ENCODE measurements around the gene PAPSS1. TPM values are rescaled to one million over a fixed set of nuclear protein-coding genes. Genes with fewer than 3 reads are reported as not detected.

PAPSS1 gene
- total RNA-seq, 2 donors from 2014 or later = 31.6 to 33.2 TPM

DNA sequence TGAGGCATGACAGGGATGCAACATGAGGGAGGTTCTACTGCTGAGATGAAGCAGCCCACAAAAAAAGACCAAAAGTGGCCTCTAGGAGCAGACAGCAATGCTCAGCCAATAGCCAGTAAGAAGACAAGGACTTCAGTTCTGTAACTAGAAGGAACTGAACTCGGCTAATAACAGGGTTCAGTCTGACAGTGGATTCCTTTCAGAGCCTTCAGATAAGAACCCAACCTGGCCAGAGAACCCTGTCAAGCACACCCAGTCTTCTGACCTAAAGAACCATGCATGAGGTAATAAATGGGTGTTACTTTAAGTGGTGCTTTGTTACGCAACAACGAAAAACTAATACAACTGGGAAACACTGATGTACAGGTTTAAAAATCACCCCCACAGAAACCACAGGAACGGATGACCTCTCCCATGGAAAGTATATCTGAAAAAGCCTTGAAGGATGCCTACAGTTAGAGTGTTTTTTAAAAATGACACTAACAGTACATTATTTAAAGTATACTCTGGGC is 94.6 kb downstream of the PAPSS1 start:
- no peak overlapping the region for H3K4me3 Mint-ChIP-seq
- peaks cover 7 to 15% of the 10 kb centered on the region in 2 donors for H3K36me3 Mint-ChIP-seq (ENCODE audit: insufficient read depth in 2 of 2)
- no peak for DNase-seq
- no peaks in the 10 kb centered on the region for H3K4me1 Mint-ChIP-seq (ENCODE audit: low read depth)
- H3K27ac Mint-ChIP-seq = no peak overlapping the region
- ATAC-seq (replicated peaks in 1 of 2) = no peak
- peaks cover 4 to 8% of the 10 kb centered on the region in 2 donors for H3K9me3 Mint-ChIP-seq
- H3K27me3 Mint-ChIP-seq (ENCODE audit: low read depth) = no peaks in the 10 kb centered on the region

DNA sequence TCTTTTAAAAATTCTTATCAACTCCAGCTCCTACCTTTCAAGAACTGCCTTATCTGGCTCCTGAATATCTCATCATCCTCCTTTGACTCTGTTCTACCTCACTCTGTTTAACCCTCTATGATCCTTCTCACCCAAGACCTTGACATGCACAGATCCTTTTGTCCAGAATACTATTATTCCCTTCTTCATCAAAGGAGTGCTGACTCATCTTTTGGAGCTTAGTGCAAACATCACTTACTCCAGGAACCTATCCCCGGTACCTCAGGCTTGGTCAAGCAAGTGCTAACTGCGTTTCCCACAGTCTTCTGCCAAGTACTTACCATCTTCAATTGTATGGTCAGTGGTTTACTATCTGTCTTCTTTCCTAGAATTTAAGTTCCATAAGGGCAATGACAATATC is 96.0 kb downstream of the PAPSS1 start:
- Mint-ChIP-seq H3K9me3 (peaks cover 4 to 8% of the 10 kb centered on the region in 2 donors), H3K27me3 (ENCODE audit: low read depth) (no peaks in the 10 kb centered on the region), H3K27ac (no peak overlapping the region), H3K4me3 (no peak overlapping the region), H3K36me3 (ENCODE audit: insufficient read depth in 2 of 2) (peaks cover 7 to 13% of the 10 kb centered on the region in 2 donors), H3K4me1 (ENCODE audit: low read depth) (no peaks in the 10 kb centered on the region)
- ATAC-seq (replicated peaks in 1 of 2) = no peak
- no peak for DNase-seq

DNA sequence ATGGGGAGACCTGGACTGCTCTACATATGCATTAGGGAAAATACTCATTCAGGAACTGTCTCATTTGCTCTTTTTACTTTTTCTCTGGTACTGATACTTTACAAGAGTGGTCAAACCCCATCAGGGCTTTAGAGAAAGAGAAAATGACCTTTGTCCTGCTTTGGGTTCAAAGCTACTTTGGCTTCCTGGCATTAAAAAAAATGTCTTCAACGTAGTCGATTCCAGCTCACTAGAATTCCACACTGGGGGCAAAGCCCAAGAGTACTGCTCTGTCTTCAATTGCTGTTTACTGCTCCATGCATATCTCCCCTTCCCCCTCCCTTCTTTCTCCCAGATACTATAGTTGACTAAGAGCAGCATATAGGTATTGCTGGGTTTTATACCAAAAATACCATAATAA is 98.0 kb downstream of the PAPSS1 start:
- Mint-ChIP-seq H3K36me3 (ENCODE audit: insufficient read depth in 2 of 2) (peaks cover 7 to 13% of the 10 kb centered on the region in 2 donors), H3K27ac (no peak overlapping the region), H3K4me1 (ENCODE audit: low read depth) (peaks cover 2% of the 10 kb centered on the region), H3K4me3 (no peak overlapping the region), H3K9me3 (peaks cover 6 to 8% of the 10 kb centered on the region in 2 donors), H3K27me3 (ENCODE audit: low read depth) (no peaks in the 10 kb centered on the region)
- DNase-seq = no peak
- ATAC-seq (replicated peaks in 1 of 2) = no peak

DNA sequence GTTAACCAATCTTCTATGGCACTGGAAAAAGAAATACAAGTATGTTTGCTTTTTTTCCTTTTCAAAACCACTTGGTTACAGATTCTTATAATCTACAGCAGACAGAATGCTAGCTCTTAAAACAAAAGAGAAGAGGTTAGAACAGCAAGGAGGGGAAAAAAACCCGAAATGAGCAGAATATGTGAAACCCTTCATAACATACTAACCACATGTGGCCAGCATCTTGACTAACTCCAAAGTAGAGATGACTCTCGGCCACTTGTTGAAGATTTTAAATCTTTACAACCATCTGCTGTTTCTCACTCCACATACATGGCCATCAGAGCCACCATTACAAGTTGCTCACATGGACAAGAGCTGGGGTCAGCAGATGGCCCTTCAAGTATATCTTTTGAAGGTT is 100.3 kb downstream of the PAPSS1 start:
- ATAC-seq (replicated peaks in 1 of 2) = no peak
- H3K27me3 Mint-ChIP-seq (ENCODE audit: low read depth) = no peaks in the 10 kb centered on the region

DNA sequence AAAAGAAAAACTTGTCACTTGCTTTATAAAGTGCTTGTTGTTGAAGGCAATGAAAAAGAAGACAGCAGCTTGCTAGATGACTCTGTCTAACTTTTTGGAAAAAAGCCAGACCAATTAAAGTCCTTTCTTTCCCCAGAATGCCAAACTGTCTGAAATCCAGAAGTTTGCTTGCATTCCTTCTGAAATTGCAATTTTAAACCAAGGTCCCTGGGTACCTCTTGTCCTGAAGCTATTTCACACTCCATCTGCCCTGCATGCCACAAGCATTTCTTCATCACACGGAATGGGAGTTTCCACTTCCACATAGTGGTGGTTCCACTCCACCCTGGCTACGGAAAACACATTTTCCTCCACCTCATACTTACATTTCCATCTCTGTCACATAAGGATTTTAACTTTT is 101.0 kb downstream of the PAPSS1 start:
- peaks cover 6 to 11% of the 10 kb centered on the region in 2 donors for H3K36me3 Mint-ChIP-seq (ENCODE audit: insufficient read depth in 2 of 2)
- H3K27ac Mint-ChIP-seq = no peak overlapping the region
- DNase-seq (no peak), ATAC-seq (replicated peaks in 1 of 2) (no peak)
- peaks cover 5% of the 10 kb centered on the region for H3K4me1 Mint-ChIP-seq (ENCODE audit: low read depth)
- H3K4me3 Mint-ChIP-seq = no peak overlapping the region
- peaks cover 4 to 6% of the 10 kb centered on the region in 2 donors for H3K9me3 Mint-ChIP-seq
- H3K27me3 Mint-ChIP-seq (ENCODE audit: low read depth) = no peaks in the 10 kb centered on the region

More for the DNA sequence above, 100.3 kb downstream of the PAPSS1 start:
- H3K4me3 Mint-ChIP-seq = no peak overlapping the region
- no peak for DNase-seq
- H3K36me3 Mint-ChIP-seq (ENCODE audit: insufficient read depth in 2 of 2) = peaks cover 7 to 15% of the 10 kb centered on the region in 2 donors
- peaks cover 5% of the 10 kb centered on the region for H3K4me1 Mint-ChIP-seq (ENCODE audit: low read depth)
- H3K9me3 Mint-ChIP-seq = peaks cover 5 to 6% of the 10 kb centered on the region in 2 donors
- H3K27ac Mint-ChIP-seq = no peak overlapping the region

DNA sequence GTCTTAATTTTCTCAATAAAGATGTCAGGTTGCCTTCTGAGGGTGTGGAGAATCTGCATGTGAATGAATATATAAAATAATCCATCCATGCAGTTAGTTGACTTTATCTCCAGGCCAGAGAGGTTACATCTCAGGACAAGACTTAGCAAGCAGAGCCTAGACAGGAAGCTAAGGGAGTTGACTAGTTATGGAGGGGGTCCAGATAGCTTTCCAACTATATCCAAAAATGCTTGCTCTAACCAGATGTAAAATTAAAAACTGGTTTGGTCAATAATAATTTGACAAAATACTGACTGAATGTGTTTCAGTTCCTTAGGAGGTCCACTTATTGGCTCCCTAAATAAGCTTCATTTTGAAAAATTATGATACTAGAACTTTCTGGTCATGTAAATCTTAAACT is 101.4 kb downstream of the PAPSS1 start:
- Mint-ChIP-seq H3K27me3 (ENCODE audit: low read depth) (no peaks in the 10 kb centered on the region), H3K9me3 (peaks cover 2 to 4% of the 10 kb centered on the region in 2 donors), H3K27ac (no peak overlapping the region), H3K4me3 (no peak overlapping the region), H3K36me3 (ENCODE audit: insufficient read depth in 2 of 2) (peaks cover 3 to 7% of the 10 kb centered on the region in 2 donors), H3K4me1 (ENCODE audit: low read depth) (peaks cover 5% of the 10 kb centered on the region)
- DNase-seq (no peak), ATAC-seq (replicated peaks in 1 of 2) (no peak)

DNA sequence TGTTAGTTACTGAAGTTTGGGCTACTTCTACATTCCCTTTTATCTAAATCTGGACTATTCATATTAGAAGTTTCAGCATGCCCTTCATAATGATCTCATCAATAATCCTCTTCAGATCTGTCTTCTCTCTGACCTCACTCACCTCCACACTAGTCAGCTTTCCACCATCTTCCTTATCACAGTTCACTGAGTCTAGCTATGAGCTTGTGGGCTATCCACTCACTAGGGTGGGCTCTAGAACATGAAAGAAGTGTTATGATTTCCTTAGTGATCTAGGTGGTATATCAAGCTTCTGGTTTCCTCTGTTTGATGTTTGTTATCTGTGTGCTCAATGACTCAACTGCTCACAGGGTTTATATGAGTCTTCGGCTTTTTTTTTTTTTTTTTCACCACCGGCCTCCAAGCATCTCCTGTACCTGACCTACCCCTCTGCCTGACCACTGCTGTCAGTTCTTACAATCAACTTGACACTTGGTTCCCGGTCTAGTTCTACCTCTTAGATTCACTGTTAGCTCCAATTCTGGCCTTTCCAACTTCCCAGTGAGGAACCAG is 103.1 kb downstream of the PAPSS1 start:
- H3K36me3 Mint-ChIP-seq (ENCODE audit: insufficient read depth in 2 of 2) = peaks cover 4 to 8% of the 10 kb centered on the region in 2 donors
- no peaks in the 10 kb centered on the region for H3K27me3 Mint-ChIP-seq (ENCODE audit: low read depth)
- no peak overlapping the region for H3K27ac Mint-ChIP-seq
- H3K4me1 Mint-ChIP-seq (ENCODE audit: low read depth) = peaks cover 5% of the 10 kb centered on the region
- DNase-seq (no peak), ATAC-seq (replicated peaks in 1 of 2) (peak; percentile 45 to 53)
- no peak overlapping the region for H3K4me3 Mint-ChIP-seq
- peaks cover 0 to 2% of the 10 kb centered on the region in 2 donors for H3K9me3 Mint-ChIP-seq

DNA sequence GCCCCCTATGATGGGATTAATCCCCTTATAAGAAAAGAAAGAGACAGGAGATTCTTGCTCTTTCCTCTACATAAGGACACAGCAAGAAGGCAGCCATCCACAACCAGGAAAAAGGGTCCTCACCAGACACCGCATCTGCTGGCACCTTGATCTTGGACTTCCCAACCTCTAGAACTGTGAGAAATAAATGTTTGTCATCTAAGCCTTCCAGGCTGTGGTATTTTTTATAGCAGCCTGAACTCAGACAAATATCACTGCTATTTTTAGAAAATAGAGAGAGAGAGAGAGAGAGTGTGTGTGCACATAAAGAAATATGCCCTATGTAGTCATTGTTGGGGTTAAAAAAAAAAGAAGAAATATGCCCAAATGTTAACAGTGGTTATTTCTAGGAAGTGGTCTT is 104.2 kb downstream of the PAPSS1 start:
- DNase-seq = no peak
- ATAC-seq (replicated peaks in 1 of 2) = no peak
- Mint-ChIP-seq H3K27me3 (ENCODE audit: low read depth) (no peaks in the 10 kb centered on the region), H3K36me3 (ENCODE audit: insufficient read depth in 2 of 2) (peaks cover 3 to 8% of the 10 kb centered on the region in 2 donors), H3K4me3 (no peak overlapping the region), H3K4me1 (ENCODE audit: low read depth) (peaks cover 5% of the 10 kb centered on the region), H3K27ac (no peak overlapping the region), H3K9me3 (peaks cover 0 to 4% of the 10 kb centered on the region in 2 donors)

DNA sequence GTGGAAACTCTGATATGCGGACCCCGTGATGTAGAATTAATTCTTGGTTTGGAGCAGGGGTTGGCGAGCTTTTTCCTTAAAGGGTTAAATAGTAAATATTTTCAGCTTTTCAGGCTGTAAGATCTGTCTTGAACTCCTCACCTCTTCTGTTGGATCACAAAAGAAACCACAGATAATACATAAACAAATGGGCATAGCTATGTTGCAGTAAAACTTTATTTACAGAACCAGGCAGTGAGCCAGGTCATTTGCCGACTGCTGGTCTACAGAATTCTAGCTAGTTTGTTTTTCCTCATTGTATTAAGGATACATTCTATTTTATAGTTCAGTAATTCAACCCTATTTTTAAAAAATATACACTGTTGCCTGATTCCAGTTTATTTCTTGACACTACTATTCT is 116.6 kb downstream of the PAPSS1 start:
- no peaks in the 10 kb centered on the region for H3K4me1 Mint-ChIP-seq (ENCODE audit: low read depth)
- DNase-seq (no peak), ATAC-seq (replicated peaks in 1 of 2) (no peak)
- no peak overlapping the region for H3K4me3 Mint-ChIP-seq
- no peaks in the 10 kb centered on the region for H3K27me3 Mint-ChIP-seq (ENCODE audit: low read depth)
- no peak overlapping the region for H3K27ac Mint-ChIP-seq
- H3K36me3 Mint-ChIP-seq (ENCODE audit: insufficient read depth in 2 of 2) = no peaks in the 10 kb centered on the region
- no peaks in the 10 kb centered on the region for H3K9me3 Mint-ChIP-seq

DNA sequence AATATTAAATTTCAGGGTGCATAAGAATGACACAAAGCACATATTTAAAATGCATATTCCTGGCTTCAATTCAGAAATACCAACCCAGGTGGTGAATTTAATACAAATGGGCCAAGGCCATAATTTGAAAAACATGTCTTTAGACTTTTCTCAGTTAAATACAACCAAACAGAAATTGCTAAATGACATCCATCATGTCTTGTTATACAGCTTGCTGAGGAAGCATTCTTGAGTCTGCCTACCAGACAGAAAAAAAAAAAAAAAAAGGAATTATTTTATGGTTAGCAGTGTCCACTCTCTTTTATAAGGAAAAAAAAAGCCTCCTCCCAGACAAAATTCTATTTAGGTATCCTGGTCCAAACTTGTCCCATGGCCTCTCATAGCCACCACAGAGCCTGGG is 119.1 kb downstream of the PAPSS1 start:
- no peak overlapping the region for H3K27ac Mint-ChIP-seq
- H3K36me3 Mint-ChIP-seq (ENCODE audit: insufficient read depth in 2 of 2) = no peaks in the 10 kb centered on the region
- no peaks in the 10 kb centered on the region for H3K4me1 Mint-ChIP-seq (ENCODE audit: low read depth)
- no peaks in the 10 kb centered on the region for H3K9me3 Mint-ChIP-seq
- ATAC-seq (replicated peaks in 1 of 2) (no peak), DNase-seq (no peak)
- H3K4me3 Mint-ChIP-seq = no peak overlapping the region
- H3K27me3 Mint-ChIP-seq (ENCODE audit: low read depth) = peaks cover 5% of the 10 kb centered on the region

DNA sequence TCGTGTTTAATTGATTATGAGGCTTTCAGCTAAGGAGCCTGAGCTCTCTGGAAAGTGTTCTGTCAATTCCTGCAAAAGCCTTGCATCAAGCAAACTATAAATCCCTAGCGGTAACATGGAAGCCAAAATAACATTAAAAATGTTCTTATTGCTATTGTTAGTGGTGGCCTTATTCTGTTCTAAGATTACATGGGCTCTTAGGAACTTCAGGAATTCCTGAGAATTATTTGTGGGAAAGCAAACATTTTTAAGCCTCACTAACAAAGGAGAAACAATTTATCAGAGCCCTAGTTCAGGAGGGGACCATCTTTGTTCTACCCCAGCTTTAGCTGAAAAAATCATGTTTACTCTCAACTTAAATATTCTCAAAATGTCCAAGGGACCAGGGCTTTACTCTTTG is 119.6 kb downstream of the PAPSS1 start:
- DNase-seq (no peak), ATAC-seq (replicated peaks in 1 of 2) (no peak)
- no peaks in the 10 kb centered on the region for H3K9me3 Mint-ChIP-seq
- no peak overlapping the region for H3K4me3 Mint-ChIP-seq
- peaks cover 5% of the 10 kb centered on the region for H3K27me3 Mint-ChIP-seq (ENCODE audit: low read depth)
- H3K4me1 Mint-ChIP-seq (ENCODE audit: low read depth) = no peaks in the 10 kb centered on the region
- no peaks in the 10 kb centered on the region for H3K36me3 Mint-ChIP-seq (ENCODE audit: insufficient read depth in 2 of 2)
- H3K27ac Mint-ChIP-seq = no peak overlapping the region

DNA sequence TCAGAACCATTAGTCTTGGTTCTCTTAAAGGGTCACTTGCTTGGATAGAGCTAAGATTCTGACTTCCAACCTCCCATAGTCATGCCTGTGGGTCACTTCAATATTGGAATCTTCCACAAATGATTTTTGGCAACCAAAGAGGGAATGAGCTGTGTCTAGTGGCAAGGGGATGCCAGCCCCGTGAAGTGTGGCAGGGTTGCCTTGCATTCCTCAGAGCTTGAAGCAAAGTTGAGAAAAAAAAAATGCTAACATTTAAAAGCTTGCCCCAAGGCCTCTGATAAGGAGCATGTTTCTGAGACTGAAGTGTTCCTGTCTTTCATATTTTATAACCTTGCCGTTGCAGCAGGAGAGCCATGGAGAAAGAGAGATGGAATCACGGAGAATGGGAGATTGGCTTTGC is 120.2 kb downstream of the PAPSS1 start:
- H3K27me3 Mint-ChIP-seq (ENCODE audit: low read depth) = peaks cover 5% of the 10 kb centered on the region

DNA sequence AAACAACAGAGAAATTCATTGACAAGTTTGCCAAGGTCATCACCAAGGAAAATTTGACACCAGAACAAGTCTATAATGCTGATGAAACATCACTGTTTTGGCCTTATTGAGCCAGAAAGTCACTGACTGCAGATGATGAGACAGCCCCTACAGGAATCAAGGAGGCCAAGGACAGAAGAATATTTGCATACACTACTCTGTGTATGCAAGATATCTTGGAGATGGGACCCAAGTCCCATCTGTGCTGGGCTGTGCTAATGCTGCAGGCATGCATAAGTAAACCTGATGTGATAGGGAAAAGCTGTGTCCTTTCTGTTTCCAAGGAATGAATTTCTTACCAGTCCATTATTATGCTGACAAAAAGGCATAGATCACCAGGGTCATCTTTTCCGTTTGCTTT is 126.8 kb downstream of the PAPSS1 start:
- Mint-ChIP-seq H3K9me3 (no peaks in the 10 kb centered on the region), H3K27ac (no peak overlapping the region), H3K4me3 (no peak overlapping the region), H3K36me3 (ENCODE audit: insufficient read depth in 2 of 2) (no peaks in the 10 kb centered on the region), H3K27me3 (ENCODE audit: low read depth) (peaks cover 12% of the 10 kb centered on the region), H3K4me1 (ENCODE audit: low read depth) (no peaks in the 10 kb centered on the region)
- no peak for ATAC-seq (replicated peaks in 1 of 2)
- DNase-seq = no peak

More for the DNA sequence above, 120.2 kb downstream of the PAPSS1 start:
- Mint-ChIP-seq H3K4me3 (no peak overlapping the region), H3K27ac (no peak overlapping the region), H3K4me1 (ENCODE audit: low read depth) (no peaks in the 10 kb centered on the region), H3K36me3 (ENCODE audit: insufficient read depth in 2 of 2) (no peaks in the 10 kb centered on the region), H3K9me3 (no peaks in the 10 kb centered on the region)
- DNase-seq (no peak), ATAC-seq (replicated peaks in 1 of 2) (no peak)

DNA sequence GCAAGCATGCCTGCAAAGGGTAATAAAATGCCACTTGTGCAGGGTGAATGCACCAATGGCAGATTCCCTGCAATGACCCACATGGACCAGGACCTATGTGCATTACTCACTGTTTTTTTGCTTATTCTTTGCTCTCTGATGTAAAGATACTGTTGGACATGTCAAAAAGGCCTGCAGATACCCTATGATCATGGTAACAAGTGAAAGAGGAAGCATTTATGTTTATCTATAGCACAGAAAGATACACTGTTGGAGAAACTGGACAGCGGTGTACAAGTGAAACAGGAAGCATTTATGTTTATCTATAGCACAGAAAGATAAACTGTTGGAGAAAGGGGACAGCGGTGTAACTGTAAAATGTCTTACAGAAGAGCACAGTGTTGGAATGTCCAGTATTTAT is 127.5 kb downstream of the PAPSS1 start:
- no peaks in the 10 kb centered on the region for H3K9me3 Mint-ChIP-seq
- H3K27ac Mint-ChIP-seq = no peak overlapping the region
- no peaks in the 10 kb centered on the region for H3K4me1 Mint-ChIP-seq (ENCODE audit: low read depth)
- no peak for ATAC-seq (replicated peaks in 1 of 2)
- H3K4me3 Mint-ChIP-seq = no peak overlapping the region
- DNase-seq = no peak
- H3K27me3 Mint-ChIP-seq (ENCODE audit: low read depth) = peaks cover 12% of the 10 kb centered on the region
- no peaks in the 10 kb centered on the region for H3K36me3 Mint-ChIP-seq (ENCODE audit: insufficient read depth in 2 of 2)
